Kidney (tissue), 14 donors: ENCODE measurements around the gene ZKSCAN1. TPM values are rescaled to one million over a fixed set of nuclear protein-coding genes. Genes with fewer than 3 reads are reported as not detected.

Experiments
- DNase-seq, 5 donors: peaks; one replicate each; pipeline ENCODE4 v3.0.0-alpha.2; 2013 to 2020
- FAIRE-seq: peaks from 2 replicates; lab custom pipeline; 2012; peaks lifted over from hg19 to GRCh38; lab: Jason Lieb, UNC
- H3K27ac ChIP-seq, 2 donors: one replicate each; pipeline ENCODE4 v1.7.0; 2013; ENCODE audit warnings: low read depth in 2 of 2, low read length in 2 of 2, inconsistent platforms in 1 of 2
- H3K27me3 ChIP-seq: one replicate; pipeline ENCODE4 v1.7.1; 2013; ENCODE audit warnings: low read length, inconsistent platforms; ENCODE audit not compliant: control insufficient read depth, insufficient read depth
- H3K36me3 ChIP-seq, 3 donors: one replicate each; pipeline versions ENCODE4 v1.7.0 to v1.7.1; 2013; ENCODE audit warnings: low read length in 3 of 3, control low read depth in 1 of 3, inconsistent platforms in 1 of 3; ENCODE audit not compliant: insufficient read depth in 3 of 3, control insufficient read depth in 2 of 3
- H3K4me1 ChIP-seq, 3 donors: one replicate each; pipeline versions ENCODE4 v1.7.0 to v1.7.1; 2013; ENCODE audit warnings: low read length in 3 of 3, inconsistent platforms in 1 of 3, low read depth in 1 of 3; ENCODE audit not compliant: control insufficient read depth in 2 of 3, insufficient read depth in 2 of 3
- H3K4me3 ChIP-seq, 3 donors: one replicate each; pipeline versions ENCODE4 v1.7.0 to v1.8.1; 2013; ENCODE audit warnings: low read length in 3 of 3, control low read depth in 1 of 3, inconsistent platforms in 1 of 3
- H3K9ac ChIP-seq, 3 donors: one replicate each; pipeline versions ENCODE4 v1.7.0 to v1.7.1; 2013; ENCODE audit warnings: low read length in 3 of 3, control low read depth in 1 of 3, inconsistent platforms in 1 of 3
- H3K9me3 ChIP-seq, 3 donors: one replicate each; pipeline versions ENCODE4 v1.7.0 to v1.7.1; 2013; ENCODE audit warnings: low read length in 3 of 3, control low read depth in 1 of 3, inconsistent platforms in 1 of 3; ENCODE audit not compliant: control insufficient read depth in 2 of 3, insufficient read depth in 1 of 3
- CTCF ChIP-seq: IDR thresholded peaks from 3 replicates; pipeline ENCODE4 v1.5.1; 2012; ENCODE audit warnings: mild to moderate bottlenecking, moderate library complexity, borderline replicate concordance; ENCODE audit not compliant: insufficient read depth; ENCODE audit errors: extremely low read depth
- intact Hi-C: fragments of 100-400 bp; cut with DNase I; formaldehyde crosslinking; loops from one replicate; pipeline ENCODE4 v1.11.1; 2022
- polyA plus RNA-seq: library from polyadenylated mRNA; stranded (reverse); fragments of 350-450 nt; fragmentation: Illumina TruSeq; extraction: RNeasy Lipid Tissue Mini Kit (QIAGEN cat#74804); gene quantifications from one replicate; pipeline ENCODE4 v1.2.3, GENCODE V29; 2014; ENCODE audit warnings: low read depth, low replicate concordance; ENCODE audit not compliant: insufficient read depth
- total RNA-seq: library from RNA; stranded (reverse); fragmentation: NEBNext Ultra II Directional; extraction: Animal tissue kit (Norgen Biotek cat#: 25700); gene quantifications from one replicate; pipeline ENCODE4 v1.2.1, GENCODE V29; 2021
- donor health status: control.
- donor health status: control.
- donor health status: control.
- donor health status: control.
- donor health status: control.
- donor health status: DM: yes; HTN: yes; CAD: no.
- donor health status: Normal renal cell carcinoma (clear cell type).

Gene ZKSCAN1
- total and polyA plus RNA-seq, 2 donors from 2014 or later: 7.7 to 76.6 TPM

GRCh38 chr7:100038326-100038725 lies 22.9 kb downstream of the ZKSCAN1 start:
- H3K4me3 ChIP-seq: no peak overlapping the region
- no peaks in the 10 kb centered on the region for H3K27me3 ChIP-seq
- H3K36me3 ChIP-seq: peaks cover 11 to 29% (median 14%) of the 10 kb centered on the region in 3 donors
- no peak for FAIRE-seq
- no peak for TF ChIP-seq CTCF
- no peaks in the 10 kb centered on the region for H3K4me1 ChIP-seq
- H3K9me3 ChIP-seq: no peaks in the 10 kb centered on the region
- H3K9ac ChIP-seq: no peak overlapping the region
- no peak overlapping the region for H3K27ac ChIP-seq
- intact Hi-C loops: no loop called here
- no peak for DNase-seq

DNA sequence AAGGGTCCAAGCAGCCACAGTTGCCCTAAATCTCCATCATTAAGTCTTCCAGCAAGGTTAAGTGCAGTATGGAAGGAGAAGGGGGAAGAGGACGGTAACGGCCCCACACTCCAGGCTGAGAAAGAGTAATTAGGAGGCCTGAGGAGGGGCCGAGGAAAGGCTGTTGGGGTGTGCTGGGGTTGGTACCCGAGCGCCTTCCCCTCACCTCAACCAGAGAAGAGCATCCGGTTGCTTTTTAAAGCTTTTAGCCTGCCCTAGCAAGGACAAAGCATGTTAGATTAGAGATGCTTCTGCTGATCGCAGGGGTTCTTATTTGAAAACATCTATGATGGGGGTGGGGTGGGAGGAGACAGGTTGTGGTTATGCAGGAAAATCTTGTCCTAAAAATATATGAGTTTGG lies 25.2 kb downstream of the ZKSCAN1 start:
- H3K9ac ChIP-seq: no peak overlapping the region
- H3K4me3 ChIP-seq: no peak overlapping the region
- no peak for FAIRE-seq
- H3K9me3 ChIP-seq: no peaks in the 10 kb centered on the region
- peak in 1 of 5 donors; percentile 13 for DNase-seq
- no peak overlapping the region for H3K27ac ChIP-seq
- H3K36me3 ChIP-seq: peaks cover 0 to 7% (median 1%) of the 10 kb centered on the region in 3 donors
- no peaks in the 10 kb centered on the region for H3K27me3 ChIP-seq
- no peak for TF ChIP-seq CTCF
- H3K4me1 ChIP-seq: no peaks in the 10 kb centered on the region
- intact Hi-C loops: no loop called here

GRCh38 chr7:100044718-100045117 lies 29.3 kb downstream of the ZKSCAN1 start:
- DNase-seq: peak in 2 of 5 donors; percentile 16 to 32
- intact Hi-C loops: no loop called here

More at GRCh38 chr7:100044718-100045117, 29.3 kb downstream of the ZKSCAN1 start:
- Histone ChIP-seq H3K27ac (peak overlapping the region in 1 of 2 donors; percentile 23), H3K27me3 (no peaks in the 10 kb centered on the region), H3K4me3 (no peak overlapping the region), H3K4me1 (peaks cover 0 to 8% (median 0%) of the 10 kb centered on the region in 3 donors), H3K36me3 (no peaks in the 10 kb centered on the region), H3K9ac (no peak overlapping the region), H3K9me3 (no peaks in the 10 kb centered on the region)
- FAIRE-seq: no peak
- TF ChIP-seq CTCF: peak; percentile 13
